PC-3 (cell line): ENCODE data around the gene SDSL.

Experiments used
- CTCF ChIP-seq: fragments of 300-600 bp; sonication (generic); conservative IDR thresholded peaks from 2 replicates; pipeline ENCODE4 v1.5.1; 2017; ENCODE audit warnings: antibody characterized with exemption, low read depth, mild to moderate bottlenecking, low read length
- EZH2 ChIP-seq: fragments of 300-600 bp; sonication (generic); IDR thresholded peaks from one replicate; pipeline ENCODE4 v1.6.1; 2017; ENCODE audit warnings: antibody characterized with exemption, mild to moderate bottlenecking, low read length; ENCODE audit not compliant: unreplicated experiment
- EZH2phosphoT487 ChIP-seq: fragments of 300-600 bp; sonication (generic); IDR thresholded peaks from 2 replicates; pipeline ENCODE4 v1.6.1; 2018; ENCODE audit warnings: mild to moderate bottlenecking, antibody characterized with exemption, low read length, borderline replicate concordance

DNA sequence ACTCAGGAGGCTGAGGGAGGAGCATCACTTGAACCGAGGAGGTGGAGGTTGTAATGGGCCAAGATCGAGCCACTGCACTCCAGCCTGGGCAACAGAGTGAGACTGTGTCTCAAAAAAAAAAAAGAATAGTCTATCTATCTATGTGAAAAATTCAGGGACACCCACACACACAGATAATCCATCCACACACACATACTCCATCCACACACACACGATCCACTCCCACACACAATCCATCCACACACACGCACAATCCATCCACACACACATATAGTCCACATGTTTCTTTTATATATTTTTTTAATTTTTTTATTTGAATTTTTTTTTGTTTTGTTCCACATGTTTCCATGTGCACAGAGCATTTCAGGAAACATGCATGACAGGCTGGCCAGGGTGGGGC lies 21.8 kb upstream of the SDSL start:
- TF ChIP-seq CTCF (no peak), EZH2 (no peak), EZH2phosphoT487 (no peak)
